NCI-H748 treated with DMSO at 0.1 percent for 48 hours (cell line): ENCODE measurements around the gene PNMA6E.

Experiments used
- DNase-seq: peaks from one replicate; lab custom pipeline; 2025; lab: John Stamatoyannopoulos, UW

The PNMA6E gene

GRCh38 chrX:153401133-153401764 is at the start of gene PNMA6E:
PNMA6E (minus strand) TSS chrX:153401350; CDS start chrX:153398849, 2,501 bp downstream.
- DNase-seq, result no peak

GRCh38 chrX:153450949-153451277 is 49.8 kb upstream of the PNMA6E start:
- no peak for DNase-seq

GRCh38 chrX:153450114-153450948 is 49.2 kb upstream of the PNMA6E start:
- no peak for DNase-seq

GRCh38 chrX:153449368-153450113 is 48.4 kb upstream of the PNMA6E start:
- DNase-seq, result no peak

GRCh38 chrX:153448556-153449367 is 47.6 kb upstream of the PNMA6E start:
- DNase-seq, result no peak

GRCh38 chrX:153447581-153447960 is 46.4 kb upstream of the PNMA6E start:
- no peak for DNase-seq

GRCh38 chrX:153446950-153447580 is 45.9 kb upstream of the PNMA6E start:
- DNase-seq, result no peak

- no peak for DNase-seq
Measured at GRCh38 chrX:153446636-153446936, 45.4 kb upstream of the PNMA6E start.

GRCh38 chrX:153445856-153446635 is 44.9 kb upstream of the PNMA6E start, which contains the start of gene TREX2:
TREX2 (minus strand) TSS chrX:153446056; CDS start chrX:153445430, 626 bp downstream.
- DNase-seq, result no peak

- no peak for DNase-seq
Measured at GRCh38 chrX:153445106-153445855, 44.1 kb upstream of the PNMA6E start.

- no peak for DNase-seq
Measured at GRCh38 chrX:153444333-153445011, 43.3 kb upstream of the PNMA6E start.

GRCh38 chrX:153443476-153444332 is 42.6 kb upstream of the PNMA6E start:
- no peak for DNase-seq

- no peak for DNase-seq
Measured at GRCh38 chrX:153442463-153442862, 41.3 kb upstream of the PNMA6E start.

- no peak for DNase-seq
Measured at GRCh38 chrX:153441981-153442380, 40.8 kb upstream of the PNMA6E start.

- DNase-seq, result no peak
Measured at GRCh38 chrX:153441296-153441695, 40.1 kb upstream of the PNMA6E start.

- DNase-seq, result no peak
Measured at GRCh38 chrX:153440556-153441135, 39.5 kb upstream of the PNMA6E start.

- no peak for DNase-seq
Measured at GRCh38 chrX:153439977-153440376, 38.8 kb upstream of the PNMA6E start.

- no peak for DNase-seq
Measured at GRCh38 chrX:153438532-153438931, 37.4 kb upstream of the PNMA6E start.
